Tongue (tissue), 2 donors: ENCODE data around the gene IRS1. TPM values are rescaled to one million over a fixed set of nuclear protein-coding genes. Genes with fewer than 3 reads are reported as not detected.

Experiments
- DNase-seq: peaks from one replicate; pipeline ENCODE4 v3.0.0-alpha.2; 2015
- total RNA-seq: library from RNA; depleted of rRNA; stranded (reverse); fragments of >200 nt; gene quantifications from one replicate; pipeline ENCODE4 v1.2.3, GENCODE V29; 2014

The IRS1 gene
- total RNA-seq, 1 donor from 2014 or later: 16.1 TPM

DNA sequence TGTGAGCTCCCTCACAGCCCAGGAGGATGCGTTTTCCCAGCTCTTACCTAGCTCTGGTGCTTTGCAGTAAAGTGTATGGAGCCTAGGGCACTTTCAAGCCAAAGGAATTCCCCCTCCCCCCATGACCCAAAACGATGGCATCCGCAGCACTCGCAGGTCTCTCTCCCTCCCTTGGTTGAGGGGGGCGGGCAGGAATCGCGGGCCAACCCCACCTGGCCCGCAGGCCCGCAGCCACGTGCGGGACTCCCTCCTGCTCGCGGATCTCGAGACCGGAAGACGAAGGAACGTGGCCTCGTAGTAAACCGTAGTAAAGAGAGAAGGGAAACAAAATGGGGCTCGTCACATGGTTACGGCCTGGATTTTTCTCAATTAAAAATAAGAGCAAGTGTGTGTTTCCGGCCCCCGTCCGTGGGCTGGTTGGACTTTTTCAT is 8.5 kb downstream of the IRS1 start:
- DNase-seq: peak; percentile 84

DNA sequence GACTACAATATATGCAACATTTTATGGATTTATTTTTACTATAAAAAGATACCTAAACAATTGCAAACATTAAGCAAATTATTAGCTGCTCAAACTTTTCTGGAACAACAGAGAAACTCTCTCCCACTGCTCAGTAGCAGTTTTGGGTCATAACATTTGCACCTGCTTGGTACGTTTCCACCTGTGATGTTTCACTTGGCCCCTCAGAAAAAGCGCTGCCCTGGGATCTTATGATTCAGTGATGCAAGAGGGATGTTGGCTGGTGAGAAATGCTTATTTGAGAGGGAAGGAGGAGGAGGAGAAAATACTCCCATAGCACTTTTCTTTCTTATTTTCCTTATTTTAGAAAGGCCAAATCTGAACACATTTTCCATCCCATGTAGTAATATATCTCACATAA is 9.2 kb downstream of the IRS1 start:
- peak; percentile 7 for DNase-seq

DNA sequence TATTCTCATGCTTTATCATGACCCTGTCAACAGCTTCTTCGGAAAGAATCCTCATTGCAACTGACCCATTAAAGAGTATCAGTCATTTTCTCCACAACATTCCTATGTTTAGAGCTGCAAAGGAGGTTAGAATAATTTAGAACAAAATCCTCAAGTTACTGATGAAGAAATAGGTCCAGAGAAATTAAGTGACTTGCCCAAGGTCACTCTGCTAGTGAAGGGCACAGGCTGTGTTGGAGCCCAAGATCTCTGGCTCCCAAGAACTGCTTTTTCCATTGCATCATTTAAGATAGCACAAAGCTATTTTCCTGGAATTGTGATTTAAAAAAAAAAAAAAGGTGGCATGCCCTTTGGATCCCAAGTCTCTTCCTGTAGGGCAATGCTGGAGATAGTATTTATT is 9.6 kb downstream of the IRS1 start:
- no peak for DNase-seq

- DNase-seq: peak; percentile 10
Measured at GRCh38 chr2:226788881-226789490, 10.6 kb downstream of the IRS1 start.

GRCh38 chr2:226788064-226788463 is 11.6 kb downstream of the IRS1 start:
- no peak for DNase-seq

- no peak for DNase-seq
Measured at GRCh38 chr2:226783885-226784284, 15.7 kb downstream of the IRS1 start.

DNA sequence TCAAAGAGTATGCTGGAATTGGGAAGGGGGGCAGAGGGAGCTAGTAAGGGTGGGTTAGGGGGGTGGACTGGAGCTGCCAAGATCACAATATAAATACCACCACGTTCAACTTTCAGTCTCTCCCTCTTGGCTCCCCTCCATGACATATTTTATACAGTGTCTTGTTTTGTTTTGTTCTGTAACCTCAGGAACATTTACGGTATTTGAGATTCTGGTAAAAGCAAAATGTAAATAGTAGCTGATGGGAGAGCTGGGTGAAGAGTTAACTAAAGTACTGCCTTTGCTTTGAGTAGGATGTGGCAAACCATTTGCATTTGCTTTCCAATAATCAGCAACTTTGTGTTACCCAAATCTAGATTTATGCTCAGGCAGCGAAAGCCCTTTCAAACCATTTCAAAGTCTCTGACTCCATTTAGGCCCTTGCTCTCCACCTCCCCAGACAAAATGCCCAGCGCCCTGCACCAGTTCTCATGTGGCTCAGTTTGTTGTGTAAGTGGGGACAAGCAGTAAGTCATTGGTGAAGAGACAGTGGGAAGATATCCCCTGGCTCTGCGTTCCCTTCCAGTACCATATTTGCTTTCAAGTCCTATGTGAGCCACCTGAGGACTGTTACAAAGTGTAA is 17.4 kb downstream of the IRS1 start:
- peak; percentile 71 for DNase-seq

- no peak for DNase-seq
Measured at GRCh38 chr2:226780431-226780830, 19.2 kb downstream of the IRS1 start.

DNA sequence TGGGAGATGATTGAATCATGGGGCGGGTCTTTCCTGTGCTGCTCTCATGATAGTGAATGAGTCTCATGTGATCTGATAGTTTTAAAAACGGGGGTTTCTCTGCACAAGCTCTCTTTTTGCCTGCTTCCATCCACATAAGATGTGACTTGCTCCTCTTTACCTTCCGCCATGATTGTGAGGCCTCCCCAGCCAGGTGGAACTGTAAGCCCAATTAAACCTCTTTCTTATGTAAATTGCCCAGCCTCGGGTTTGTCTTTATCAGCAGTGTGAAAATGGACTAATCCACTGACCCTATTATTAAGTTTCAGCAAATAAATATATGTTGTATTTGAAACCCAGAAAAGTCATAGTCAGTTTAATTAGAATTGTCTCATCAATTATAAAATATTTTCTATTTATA is 22.0 kb downstream of the IRS1 start:
- DNase-seq: no peak

DNA sequence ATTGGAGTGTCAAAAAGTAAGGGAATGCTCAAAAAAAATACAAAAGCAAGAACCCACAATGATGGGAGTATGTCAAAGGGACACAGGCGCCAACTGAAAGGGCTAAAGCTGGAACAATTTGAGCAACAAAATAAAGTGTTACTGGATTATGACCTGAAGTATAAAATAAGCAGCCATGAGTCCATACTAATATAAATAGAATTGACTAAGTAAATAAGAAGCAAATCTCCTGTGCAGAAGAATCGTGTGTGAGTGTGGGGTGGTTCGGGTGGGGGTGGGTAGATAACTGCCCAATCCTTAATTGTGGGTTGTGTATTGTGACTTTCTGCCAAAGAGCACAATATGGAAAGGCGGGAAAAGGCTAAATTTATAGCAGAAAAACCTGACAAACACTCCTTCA is 23.5 kb downstream of the IRS1 start:
- DNase-seq: no peak

- DNase-seq: no peak
Measured at GRCh38 chr2:226775032-226775509, 24.5 kb downstream of the IRS1 start.

GRCh38 chr2:226773291-226773690 is 26.3 kb downstream of the IRS1 start:
- peak; percentile 31 for DNase-seq

- peak; percentile 62 for DNase-seq
Measured at GRCh38 chr2:226772389-226773179, 27.0 kb downstream of the IRS1 start.

GRCh38 chr2:226771067-226771466 is 28.6 kb downstream of the IRS1 start:
- peak; percentile 36 for DNase-seq

GRCh38 chr2:226767056-226767813 is 32.4 kb downstream of the IRS1 start:
- no peak for DNase-seq

GRCh38 chr2:226766352-226767055 is 33.1 kb downstream of the IRS1 start:
- DNase-seq: no peak

DNA sequence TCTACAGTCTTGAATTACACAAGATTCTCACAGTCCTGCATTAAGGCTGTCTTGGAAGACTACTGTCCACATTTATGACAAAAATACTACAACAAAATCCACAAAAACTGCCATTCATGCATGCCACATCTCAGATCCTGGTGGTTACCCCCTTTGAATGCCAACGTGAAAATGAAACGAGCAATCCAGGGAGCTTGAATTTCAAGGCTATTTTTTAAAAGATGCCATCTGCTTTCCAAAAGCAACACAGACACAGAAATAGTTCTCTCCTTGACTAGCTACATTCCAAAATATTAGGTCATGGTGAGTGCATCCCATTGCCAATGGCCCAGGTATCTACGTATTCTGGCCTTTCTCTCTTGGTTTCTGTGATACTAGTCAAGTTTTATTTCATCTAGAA is 36.3 kb downstream of the IRS1 start:
- peak; percentile 18 for DNase-seq

- no peak for DNase-seq
Measured at GRCh38 chr2:226761195-226761583, 38.4 kb downstream of the IRS1 start.

GRCh38 chr2:226760412-226761194 is 39.0 kb downstream of the IRS1 start:
- peak; percentile 86 for DNase-seq

DNA sequence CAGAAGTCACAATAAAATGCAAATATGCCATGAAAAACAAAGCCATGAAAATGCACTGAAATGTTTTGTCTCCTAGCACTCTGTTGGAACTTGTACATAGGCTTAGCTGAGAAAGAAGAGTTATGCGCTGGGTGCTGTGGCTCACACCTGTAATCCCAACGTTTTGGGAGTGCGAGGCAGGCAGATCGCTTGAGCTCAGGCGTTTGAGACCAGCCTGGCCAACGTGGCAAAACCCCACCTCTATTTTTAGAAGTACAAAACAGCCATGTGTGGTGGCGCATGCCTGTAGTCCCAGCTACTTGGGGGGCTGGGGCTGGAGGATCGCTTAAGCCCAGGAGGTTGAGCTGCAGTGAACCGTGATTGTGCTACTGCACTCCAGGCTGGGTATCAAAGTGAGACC is 39.9 kb downstream of the IRS1 start:
- DNase-seq: peak; percentile 44
